GM12864 (cell line): ENCODE measurements around the gene TROAP.
"Not testable (repeated sequence)": the region's sequence is repeated elsewhere in the genome, so short reads cannot be mapped to it uniquely, and the experiment has no call there.

Experiments used
- DNase-seq: peaks from one replicate; pipeline ENCODE4 v3.0.0-alpha.2; 2011; ENCODE audit warnings: low read depth
- H3K4me3 ChIP-seq: 2 replicates; pipeline ENCODE4 v1.5.1; 2011; ENCODE audit warnings: mild to moderate bottlenecking, low read depth, low read length, control low read depth
- TF ChIP-seq, protein P1 (sequence below): IDR thresholded peaks from 2 replicates; pipeline ENCODE4 v1.5.1; 2011; ENCODE audit warnings: low read depth, mild to moderate bottlenecking, moderate library complexity, low read length, control low read depth, inconsistent platforms; ENCODE audit errors: missing control alignments

The TROAP gene

DNA sequence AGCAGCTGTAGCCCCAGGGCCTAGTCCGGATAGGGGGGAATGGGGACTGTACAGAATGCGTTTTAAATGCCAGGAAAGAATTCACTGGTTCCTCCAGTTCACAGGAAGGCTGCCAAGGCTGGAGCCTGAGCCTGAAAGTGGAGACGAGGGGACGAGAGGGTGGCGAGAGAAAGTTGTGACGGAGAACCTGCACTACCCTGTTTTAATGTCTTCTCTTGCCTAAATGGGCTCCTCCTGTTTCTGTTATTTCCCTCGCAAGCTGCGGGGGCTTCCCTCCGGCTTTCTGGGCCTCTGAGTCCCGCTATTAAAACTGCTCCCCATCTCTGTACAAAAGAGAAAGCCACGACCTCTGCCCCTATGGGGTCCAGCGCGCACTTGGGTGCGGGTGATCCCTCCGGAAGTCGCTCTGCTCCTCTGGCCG lies 9.4 kb downstream of the TROAP start:
- no peak for DNase-seq
- TF ChIP-seq, protein P1, sequence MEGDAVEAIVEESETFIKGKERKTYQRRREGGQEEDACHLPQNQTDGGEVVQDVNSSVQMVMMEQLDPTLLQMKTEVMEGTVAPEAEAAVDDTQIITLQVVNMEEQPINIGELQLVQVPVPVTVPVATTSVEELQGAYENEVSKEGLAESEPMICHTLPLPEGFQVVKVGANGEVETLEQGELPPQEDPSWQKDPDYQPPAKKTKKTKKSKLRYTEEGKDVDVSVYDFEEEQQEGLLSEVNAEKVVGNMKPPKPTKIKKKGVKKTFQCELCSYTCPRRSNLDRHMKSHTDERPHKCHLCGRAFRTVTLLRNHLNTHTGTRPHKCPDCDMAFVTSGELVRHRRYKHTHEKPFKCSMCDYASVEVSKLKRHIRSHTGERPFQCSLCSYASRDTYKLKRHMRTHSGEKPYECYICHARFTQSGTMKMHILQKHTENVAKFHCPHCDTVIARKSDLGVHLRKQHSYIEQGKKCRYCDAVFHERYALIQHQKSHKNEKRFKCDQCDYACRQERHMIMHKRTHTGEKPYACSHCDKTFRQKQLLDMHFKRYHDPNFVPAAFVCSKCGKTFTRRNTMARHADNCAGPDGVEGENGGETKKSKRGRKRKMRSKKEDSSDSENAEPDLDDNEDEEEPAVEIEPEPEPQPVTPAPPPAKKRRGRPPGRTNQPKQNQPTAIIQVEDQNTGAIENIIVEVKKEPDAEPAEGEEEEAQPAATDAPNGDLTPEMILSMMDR = no peak
- H3K4me3 ChIP-seq = no peak overlapping the region

DNA sequence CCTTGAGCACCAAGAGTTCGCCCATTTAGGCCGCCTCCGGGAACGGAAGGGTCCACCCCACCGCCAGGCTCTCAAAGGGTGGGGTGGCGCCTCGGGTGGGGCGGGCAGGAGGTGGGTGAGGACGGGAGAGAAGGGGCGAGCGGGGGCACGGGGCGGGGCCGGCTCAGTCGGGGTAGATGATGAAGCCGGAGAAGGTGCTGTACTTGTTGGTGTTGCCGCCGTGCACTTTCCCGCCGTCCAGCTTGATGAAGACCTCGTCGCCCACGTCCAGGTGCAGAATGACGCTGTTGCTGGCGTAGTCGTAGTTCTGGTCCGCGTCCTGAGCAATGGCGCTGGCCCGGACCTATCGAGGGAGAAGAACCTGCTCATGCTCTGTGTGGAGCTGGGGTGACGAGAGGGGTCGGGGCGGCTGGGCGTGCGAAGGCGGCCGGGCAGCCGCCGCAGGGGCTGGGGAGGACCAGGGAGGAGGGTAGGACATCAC lies 9.9 kb downstream of the TROAP start:
- TF ChIP-seq, protein P1 = no peak
- no peak for DNase-seq
- H3K4me3 ChIP-seq = no peak overlapping the region

DNA sequence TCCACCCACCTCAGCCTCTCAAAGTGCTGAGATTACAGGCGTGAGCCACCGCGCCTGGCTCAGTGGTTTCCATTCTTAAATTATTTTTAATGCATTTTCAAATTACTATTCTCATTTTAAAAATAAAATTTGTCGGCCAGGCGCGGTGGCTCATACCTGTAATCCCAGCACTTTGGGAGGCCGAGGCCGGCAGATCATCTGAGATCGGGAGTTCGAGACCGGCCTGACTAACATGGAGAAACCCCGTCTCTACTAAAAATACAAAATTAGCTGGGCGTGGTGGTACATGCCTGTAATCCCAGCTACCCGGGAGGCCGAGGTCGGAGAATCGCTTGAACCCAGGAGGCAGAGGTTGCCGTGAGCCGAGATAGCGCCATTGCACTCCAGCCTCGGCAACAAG lies 10.7 kb downstream of the TROAP start:
- not testable (repeated sequence) for H3K4me3 ChIP-seq, DNase-seq

DNA sequence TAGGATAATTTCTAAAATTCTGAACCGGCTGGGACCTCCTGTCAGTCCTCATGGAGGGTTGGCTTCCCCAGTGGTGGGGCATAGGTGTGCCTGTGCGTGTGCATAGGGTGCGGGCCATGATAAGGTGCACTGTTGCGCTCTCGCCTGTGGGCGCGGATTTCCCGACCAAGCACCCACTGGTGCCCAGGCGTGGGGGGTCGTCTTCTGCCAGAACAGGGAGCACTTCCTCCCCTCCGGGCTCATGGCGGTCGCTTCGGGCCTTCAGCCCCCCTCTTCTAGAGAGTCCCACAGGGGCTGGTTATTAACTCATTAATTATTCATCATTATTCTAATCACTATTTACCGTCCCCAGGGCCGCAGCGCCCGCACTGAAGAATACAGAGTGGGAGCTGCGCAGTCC lies 11.2 kb downstream of the TROAP start:
- H3K4me3 ChIP-seq = no peak overlapping the region
- DNase-seq = no peak
- TF ChIP-seq, protein P1 = no peak

DNA sequence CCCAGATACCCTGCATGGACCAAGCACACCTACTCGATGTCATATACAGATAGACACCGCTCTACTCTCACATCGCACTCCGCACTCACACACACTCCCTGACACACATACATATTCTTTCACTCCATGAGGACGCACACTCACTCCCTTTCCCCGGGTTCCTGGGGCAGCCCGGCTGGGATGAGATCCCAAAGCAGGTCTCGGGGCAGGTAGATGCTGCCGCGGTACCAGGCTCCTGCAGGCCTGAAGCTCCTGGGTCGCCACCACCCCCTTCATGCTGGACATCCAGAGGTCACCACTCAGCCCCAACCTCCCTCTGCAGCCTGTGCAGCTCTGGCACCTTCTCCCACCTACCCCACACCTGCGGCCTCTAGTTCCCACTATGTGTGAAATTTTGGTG lies 11.6 kb downstream of the TROAP start:
- DNase-seq = no peak
- H3K4me3 ChIP-seq = no peak overlapping the region
- TF ChIP-seq, protein P1 = no peak

DNA sequence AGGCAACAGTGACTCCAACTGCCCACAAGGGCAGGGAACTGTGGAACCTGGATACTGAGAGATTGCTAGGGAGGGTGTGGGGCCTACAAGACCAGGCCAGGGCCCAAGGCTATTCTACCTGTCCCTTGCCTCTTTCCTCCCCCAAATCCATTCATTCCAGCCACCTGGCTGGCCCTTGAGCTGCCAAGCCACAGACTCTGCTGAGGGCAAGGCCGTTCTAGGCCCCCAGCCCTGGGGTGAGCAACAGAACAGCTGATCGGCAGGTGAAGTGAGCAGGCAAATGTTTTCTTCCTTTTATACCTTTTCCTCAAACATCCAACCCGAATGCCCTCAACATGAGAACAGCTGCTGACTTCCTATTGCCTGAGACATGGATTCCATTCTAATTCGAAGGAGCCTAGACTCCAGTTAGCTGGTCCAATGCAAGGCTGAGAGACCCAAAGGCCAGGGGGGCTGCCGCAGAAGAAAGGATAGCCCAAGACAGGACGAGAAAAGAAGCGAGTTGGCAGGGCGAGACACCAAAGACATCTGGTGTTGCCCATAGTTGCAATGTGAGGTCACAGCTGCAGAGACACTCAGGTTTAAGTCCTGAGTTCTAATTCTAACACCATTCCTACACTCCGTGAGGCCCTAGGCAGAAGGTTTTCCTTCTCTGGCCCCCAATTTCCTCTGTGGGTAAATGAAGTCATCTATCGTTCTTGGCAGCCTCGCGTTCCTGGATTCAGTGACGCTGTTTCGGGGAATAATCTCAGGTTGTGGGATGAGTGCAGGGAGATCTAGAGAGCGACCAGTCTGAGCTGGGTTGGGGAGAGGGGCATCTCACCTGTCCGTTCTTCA lies 12.3 kb downstream of the TROAP start:
- TF ChIP-seq, protein P1 = no peak
- DNase-seq = no peak
- no peak overlapping the region for H3K4me3 ChIP-seq

DNA sequence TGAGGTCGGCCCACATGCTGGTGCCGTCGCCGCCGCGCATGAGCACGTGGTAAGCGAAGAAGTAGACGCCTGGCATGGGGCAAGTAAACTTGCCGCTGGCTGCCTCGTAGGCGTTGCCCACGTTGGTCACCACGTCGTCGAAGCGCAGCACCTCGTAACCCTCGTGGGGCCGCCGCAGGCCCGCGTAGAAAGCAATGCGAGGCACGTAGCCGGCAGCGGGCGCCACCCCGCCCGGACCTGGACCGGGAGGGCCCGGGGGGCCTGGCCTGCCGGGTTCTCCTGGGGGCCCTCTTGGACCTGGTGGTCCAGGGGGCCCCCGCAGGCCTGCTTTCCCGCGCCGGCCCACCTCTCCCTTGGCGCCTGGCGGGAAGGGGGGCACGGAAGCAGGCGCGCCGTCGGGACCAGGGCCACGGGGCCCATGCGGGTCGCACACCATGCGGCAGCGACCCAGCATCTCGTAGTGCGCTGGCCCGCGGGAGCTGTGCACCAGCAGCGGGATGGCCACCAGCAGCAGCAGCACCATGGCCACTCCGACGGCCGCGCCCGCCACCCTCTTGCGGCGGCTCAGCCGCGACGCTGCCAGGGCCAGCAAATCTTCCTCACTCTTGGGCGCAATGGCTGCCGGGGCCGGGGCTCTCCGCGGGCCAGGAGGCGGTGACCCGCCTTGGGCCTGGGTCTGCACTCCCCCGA lies 13.0 kb downstream of the TROAP start:
- no peak overlapping the region for H3K4me3 ChIP-seq
- TF ChIP-seq, protein P1 = no peak
- no peak for DNase-seq
